GDM1 (cell line): ENCODE measurements around the gene GARNL3.

Experiments
- DNase-seq: peaks from one replicate; lab custom pipeline; 2025; lab: John Stamatoyannopoulos, UW

The GARNL3 gene

GRCh38 chr9:127311239-127311741 is 46.7 kb downstream of the GARNL3 start:
- no peak for DNase-seq

- DNase-seq: no peak
These were observed 48.5 kb downstream of the GARNL3 start for GRCh38 chr9:127313042-127313560.

GRCh38 chr9:127314911-127315310 is 50.3 kb downstream of the GARNL3 start:
- DNase-seq: no peak

- no peak for DNase-seq
These were observed 52.2 kb downstream of the GARNL3 start for GRCh38 chr9:127316586-127317323.

GRCh38 chr9:127318651-127319167 is 54.1 kb downstream of the GARNL3 start:
- DNase-seq: no peak

GRCh38 chr9:127319366-127320114 is 55.0 kb downstream of the GARNL3 start:
- DNase-seq: no peak

GRCh38 chr9:127320115-127320378 is 55.5 kb downstream of the GARNL3 start:
- DNase-seq: no peak

GRCh38 chr9:127323393-127323792 is 58.8 kb downstream of the GARNL3 start:
- DNase-seq: no peak

GRCh38 chr9:127330501-127330900 is 65.9 kb downstream of the GARNL3 start:
- no peak for DNase-seq

- DNase-seq: no peak
These were observed 68.9 kb downstream of the GARNL3 start for GRCh38 chr9:127333221-127334064.

- DNase-seq: no peak
These were observed 70.2 kb downstream of the GARNL3 start for GRCh38 chr9:127334725-127335124.

GRCh38 chr9:127336086-127336485 is 71.5 kb downstream of the GARNL3 start:
- no peak for DNase-seq

- DNase-seq: no peak
These were observed 72.2 kb downstream of the GARNL3 start for GRCh38 chr9:127336506-127337352.

GRCh38 chr9:127340721-127341120 is 76.1 kb downstream of the GARNL3 start:
- no peak for DNase-seq

GRCh38 chr9:127341152-127341551 is 76.6 kb downstream of the GARNL3 start:
- no peak for DNase-seq

- no peak for DNase-seq
These were observed 79.9 kb downstream of the GARNL3 start for GRCh38 chr9:127344368-127345000.

- DNase-seq: no peak
These were observed 81.0 kb downstream of the GARNL3 start for GRCh38 chr9:127345566-127345965.

GRCh38 chr9:127346584-127346983 is 82.0 kb downstream of the GARNL3 start:
- DNase-seq: no peak

GRCh38 chr9:127347831-127348776 is 83.5 kb downstream of the GARNL3 start:
- DNase-seq: no peak
